Nephron progenitor cell (in vitro differentiated cells): ENCODE results near the gene FHL1.

ENCODE experiments used
- DNase-seq: peaks from one replicate; pipeline ENCODE4 v3.0.0; 2021
- H3K27ac Mint-ChIP-seq: 2 replicates; pipeline ENCODE4 v1.8.0; 2021; ENCODE audit warnings: mild to moderate bottlenecking, moderate library complexity, mixed read lengths
- H3K27me3 Mint-ChIP-seq: 2 replicates; pipeline ENCODE4 v1.8.0; 2021; ENCODE audit warnings: mild to moderate bottlenecking, low read depth, mixed read lengths; ENCODE audit not compliant: poor library complexity
- H3K36me3 Mint-ChIP-seq: 2 replicates; pipeline ENCODE4 v1.8.0; 2021; ENCODE audit warnings: low read depth, mixed read lengths
- H3K4me1 Mint-ChIP-seq: 2 replicates; pipeline ENCODE4 v1.8.0; 2021; ENCODE audit warnings: mixed read lengths
- H3K4me3 Mint-ChIP-seq: 2 replicates; pipeline ENCODE4 v1.8.0; 2021; ENCODE audit warnings: mild to moderate bottlenecking, moderate library complexity, mixed read lengths
- H3K9me3 Mint-ChIP-seq: 2 replicates; pipeline ENCODE4 v1.8.0; 2021; ENCODE audit warnings: mild to moderate bottlenecking, moderate library complexity, mixed read lengths
- CTCF ChIP-seq: fragments of 200-600 bp; sonication (generic); IDR thresholded peaks from 2 replicates; pipeline ENCODE4 v1.5.0; 2021; ENCODE audit warnings: antibody characterized with exemption

FHL1 gene

DNA sequence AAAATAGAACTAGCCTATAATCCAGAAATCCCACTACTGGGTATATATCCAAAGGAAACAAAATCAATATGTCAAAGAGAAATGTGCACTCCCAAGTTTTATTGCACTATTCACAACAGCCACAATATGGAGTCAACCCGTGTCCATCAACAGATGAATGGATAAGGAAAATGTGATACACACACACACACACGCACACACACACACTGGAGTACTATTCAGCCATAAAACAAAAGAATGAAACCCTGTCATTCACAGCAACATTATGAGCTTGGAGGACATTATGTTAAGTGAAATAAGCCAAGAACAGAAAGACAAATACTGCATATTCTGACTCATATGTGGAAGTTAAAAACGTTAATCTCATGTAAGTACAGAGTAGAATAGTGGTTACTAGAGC is 5.8 kb upstream of the FHL1 start:
- peaks cover 4% of the 10 kb centered on the region for H3K4me1 Mint-ChIP-seq
- peaks cover 19% of the 10 kb centered on the region for H3K27me3 Mint-ChIP-seq
- H3K4me3 Mint-ChIP-seq: no peak overlapping the region
- peaks cover 70% of the 10 kb centered on the region for H3K9me3 Mint-ChIP-seq
- H3K36me3 Mint-ChIP-seq: no peaks in the 10 kb centered on the region
- no peak overlapping the region for H3K27ac Mint-ChIP-seq
- no peak for TF ChIP-seq CTCF
- DNase-seq: no peak

DNA sequence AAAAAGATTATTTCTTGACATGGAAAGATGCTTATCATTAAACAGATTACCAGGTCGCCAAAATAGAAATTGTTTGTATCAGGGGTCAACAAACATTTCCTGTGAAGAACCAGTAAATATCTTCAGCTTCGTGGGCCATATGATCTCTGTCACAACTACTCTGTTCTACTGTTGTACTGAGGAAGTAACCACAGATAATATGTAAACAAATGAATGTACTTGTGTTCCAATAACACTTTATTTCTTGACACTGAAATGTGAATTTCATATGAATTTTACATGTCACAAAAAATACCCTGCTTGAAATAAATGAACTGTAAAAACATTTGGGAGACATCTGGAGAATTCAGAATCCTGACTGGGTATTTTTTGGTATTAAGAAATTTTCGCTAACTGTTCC is 4.7 kb upstream of the FHL1 start:
- no peak for DNase-seq
- no peak for TF ChIP-seq CTCF
- H3K4me1 Mint-ChIP-seq: peaks cover 5% of the 10 kb centered on the region
- H3K9me3 Mint-ChIP-seq: peaks cover 62% of the 10 kb centered on the region
- no peak overlapping the region for H3K4me3 Mint-ChIP-seq
- H3K27me3 Mint-ChIP-seq: peaks cover 22% of the 10 kb centered on the region
- no peaks in the 10 kb centered on the region for H3K36me3 Mint-ChIP-seq
- no peak overlapping the region for H3K27ac Mint-ChIP-seq

DNA sequence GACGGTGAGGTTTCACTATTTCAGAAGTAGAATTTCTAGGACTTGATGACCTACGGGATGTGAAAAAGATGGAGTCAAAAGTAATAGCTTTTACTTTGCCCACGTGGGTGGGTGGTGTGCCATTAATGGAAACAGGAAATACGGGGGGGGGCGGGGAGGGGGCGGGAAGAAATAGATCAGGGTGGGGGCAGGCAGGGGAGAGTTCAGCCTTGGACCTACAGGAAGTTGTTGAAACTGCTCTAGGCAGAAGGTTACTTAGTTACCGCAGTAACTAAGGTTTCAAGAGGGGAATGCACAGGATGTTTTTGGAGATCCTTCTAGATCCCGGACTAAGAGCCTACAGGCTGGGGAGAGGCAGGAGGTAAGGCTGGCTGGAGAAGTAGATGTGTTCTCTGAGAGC is 3.6 kb upstream of the FHL1 start:
- no peak overlapping the region for H3K4me3 Mint-ChIP-seq
- peaks cover 26% of the 10 kb centered on the region for H3K27me3 Mint-ChIP-seq
- TF ChIP-seq CTCF: no peak
- peaks cover 62% of the 10 kb centered on the region for H3K9me3 Mint-ChIP-seq
- no peaks in the 10 kb centered on the region for H3K36me3 Mint-ChIP-seq
- H3K4me1 Mint-ChIP-seq: peaks cover 10% of the 10 kb centered on the region
- DNase-seq: no peak
- H3K27ac Mint-ChIP-seq: no peak overlapping the region

DNA sequence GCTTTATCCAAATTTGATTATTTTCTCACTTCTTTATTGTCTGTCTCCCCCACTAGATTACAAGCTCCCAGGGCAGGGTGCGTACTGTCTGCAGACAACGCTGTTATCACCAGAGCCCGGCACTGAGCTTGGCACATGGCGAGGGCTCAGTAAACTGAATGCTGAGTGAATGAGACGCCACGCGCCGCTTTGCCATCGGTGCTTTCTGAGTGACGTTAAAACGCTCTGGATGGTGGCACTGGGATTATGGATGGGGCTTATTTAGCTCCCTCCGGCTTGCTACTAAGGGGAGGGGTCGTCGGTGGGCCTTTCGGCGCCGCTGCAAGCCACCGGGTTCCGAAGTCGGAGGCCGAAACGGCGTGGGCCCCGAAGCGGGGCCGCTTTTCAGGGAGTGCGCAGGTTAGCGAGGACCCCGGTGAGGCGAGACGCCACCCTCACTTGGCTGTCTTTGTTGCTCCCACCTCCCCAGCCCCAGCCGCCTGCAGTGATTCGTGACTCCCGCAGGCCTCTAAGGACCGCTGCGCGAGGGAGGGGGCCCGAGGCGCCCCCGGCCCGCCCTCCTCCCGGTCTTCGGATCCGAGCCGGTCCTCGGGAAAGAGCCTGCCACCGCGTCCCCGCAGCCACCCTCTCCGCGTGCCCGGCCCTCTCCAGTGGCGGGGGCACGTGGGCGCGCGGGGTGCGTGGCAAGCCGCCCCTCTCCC is 569 bp upstream of the FHL1 start:
- peaks cover 20% of the 10 kb centered on the region for H3K4me1 Mint-ChIP-seq
- H3K4me3 Mint-ChIP-seq: peak overlapping the region; percentile 86
- TF ChIP-seq CTCF: no peak
- DNase-seq: peak; percentile 50
- H3K27me3 Mint-ChIP-seq: peaks cover 23% of the 10 kb centered on the region
- peaks cover 1% of the 10 kb centered on the region for H3K36me3 Mint-ChIP-seq
- H3K27ac Mint-ChIP-seq: no peak overlapping the region
- peaks cover 61% of the 10 kb centered on the region for H3K9me3 Mint-ChIP-seq

- peak; percentile 27 for DNase-seq
- no peak overlapping the region for H3K27ac Mint-ChIP-seq
Measured at GRCh38 chrX:136147976-136148375, 643 bp downstream of the FHL1 start.

More at GRCh38 chrX:136147976-136148375, 643 bp downstream of the FHL1 start:
- H3K4me1 Mint-ChIP-seq: peaks cover 20% of the 10 kb centered on the region
- peaks cover 62% of the 10 kb centered on the region for H3K9me3 Mint-ChIP-seq
- peaks cover 5% of the 10 kb centered on the region for H3K36me3 Mint-ChIP-seq
- peak overlapping the region; percentile 84 for H3K4me3 Mint-ChIP-seq
- no peak for TF ChIP-seq CTCF
- peaks cover 23% of the 10 kb centered on the region for H3K27me3 Mint-ChIP-seq
